A549 (cell line): ENCODE results near the gene ARHGEF28. TPM values are rescaled to one million over a fixed set of nuclear protein-coding genes. Genes with fewer than 3 reads are reported as not detected.

Source experiments
- ATAC-seq, 2 experiments: fragments of 200-7000 bp in 1 of 2; fragments of >200 bp in 1 of 2; cut with Nextera tagmentation in 1 of 2; cut with Tn5 transposase in 1 of 2; 3 replicates each; pipeline versions ENCODE4 v1.8.0 to v1.9.1; 2018 to 2020; ENCODE audit warnings: mild to moderate bottlenecking in 1 of 2, moderate library complexity in 1 of 2
- CTCF ChIA-PET: fragments of 300-600 bp; sonication (Branson Sonifier 250); formaldehyde crosslinking; extraction: SDS; loops from one replicate; lab custom pipeline; 2021; ENCODE audit warnings: antibody characterized with exemption, inconsistent platforms; lab: Yijun Ruan, JAX
- POLR2A ChIA-PET: fragments of 350-600 bp; formaldehyde crosslinking; extraction: SDS; loops from one replicate; lab custom pipeline; 2021; ENCODE audit warnings: antibody characterized with exemption, inconsistent platforms; lab: Yijun Ruan, JAX
- DNase-seq, 2 experiments: peaks; one replicate each; pipeline versions ENCODE4 v3.0.0 to v3.0.0-alpha.2; 2011 to 2016; ENCODE audit warnings: low read depth in 1 of 2, low spot score in 1 of 2
- FAIRE-seq: peaks from 2 replicates; lab custom pipeline; 2011; peaks lifted over from hg19 to GRCh38; lab: Jason Lieb, UNC
- H3K27ac ChIP-seq, 2 experiments: fragments of >200 bp; sonication (Bioruptor Twin); formaldehyde crosslinking; 3 replicates each; pipeline ENCODE4 v1.5.1; 2016 to 2017
- H3K4me1 ChIP-seq: fragments of >200 bp; sonication (Bioruptor Twin); formaldehyde crosslinking; 3 replicates; pipeline ENCODE4 v1.6.1; 2016
- H3K4me2 ChIP-seq: fragments of >200 bp; sonication (Bioruptor Twin); formaldehyde crosslinking; 3 replicates; pipeline ENCODE4 v1.6.1; 2016
- H3K4me3 ChIP-seq: fragments of >200 bp; sonication (Bioruptor Twin); formaldehyde crosslinking; 3 replicates; pipeline ENCODE4 v1.5.1; 2016
- H3K9me3 ChIP-seq: fragments of >200 bp; sonication (Bioruptor Twin); formaldehyde crosslinking; 3 replicates; pipeline ENCODE4 v1.6.1; 2016
- BHLHE40 ChIP-seq: IDR thresholded peaks from 2 replicates; pipeline ENCODE4 v1.6.1; 2012; ENCODE audit warnings: low read depth, low read length, inconsistent platforms
- CHD2 ChIP-seq: fragments of 150-350 bp; IDR thresholded peaks from 2 replicates; pipeline ENCODE4 v1.6.1; 2014; ENCODE audit warnings: low read length; ENCODE audit not compliant: partially characterized antibody
- EHF ChIP-seq: fragments of 250-450 bp; sonication (Bioruptor Pico); IDR thresholded peaks from 2 replicates; pipeline ENCODE4 v1.5.0; 2020; ENCODE audit warnings: mild to moderate bottlenecking
- FOSB ChIP-seq: fragments of 250-450 bp; sonication (Bioruptor Pico); IDR thresholded peaks from 2 replicates; pipeline ENCODE4 v1.5.0; 2020; ENCODE audit warnings: mild to moderate bottlenecking, moderate library complexity
- FOXS1 ChIP-seq: fragments of 250-450 bp; sonication (Bioruptor Pico); IDR thresholded peaks from 2 replicates; pipeline ENCODE4 v1.5.0; 2020; ENCODE audit warnings: mild to moderate bottlenecking, moderate library complexity
- HES2 ChIP-seq: fragments of >200 bp; sonication (Bioruptor Twin); formaldehyde crosslinking; IDR thresholded peaks from 2 replicates; pipeline ENCODE4 v1.6.1; 2016
- HEYL ChIP-seq: fragments of 250-450 bp; sonication (Bioruptor Pico); IDR thresholded peaks from 2 replicates; pipeline ENCODE4 v1.8.0; 2021; ENCODE audit warnings: mild to moderate bottlenecking, moderate library complexity
- KDM1A ChIP-seq: fragments of 200-600 bp; sonication (generic); IDR thresholded peaks from 2 replicates; pipeline ENCODE4 v1.6.1; 2016; ENCODE audit warnings: low read depth, mild to moderate bottlenecking
- MYC ChIP-seq: IDR thresholded peaks from 2 replicates; pipeline ENCODE4 v1.6.1; 2012; ENCODE audit warnings: mild to moderate bottlenecking, inconsistent platforms, low read length, improper control_type of control experiment, borderline replicate concordance
- NPAS2 ChIP-seq: fragments of 250-450 bp; sonication (Bioruptor Pico); IDR thresholded peaks from 2 replicates; pipeline ENCODE4 v1.8.0; 2022; ENCODE audit warnings: mild to moderate bottlenecking, moderate library complexity, borderline replicate concordance
- POLR2AphosphoS2 ChIP-seq: conservative IDR thresholded peaks from 2 replicates; pipeline ENCODE4 v1.6.1; 2012; ENCODE audit warnings: low read length, improper control_type of control experiment, inconsistent platforms
- REST ChIP-seq: fragments of 200-600 bp; sonication (generic); IDR thresholded peaks from 2 replicates; pipeline ENCODE4 v1.6.1; 2016; ENCODE audit warnings: antibody characterized with exemption, mild to moderate bottlenecking, moderate library complexity
- RFX5 ChIP-seq: fragments of 450-650 bp; IDR thresholded peaks from 2 replicates; pipeline ENCODE4 v1.7.1; 2014; ENCODE audit warnings: antibody characterized with exemption, mild to moderate bottlenecking, moderate library complexity
- TFCP2L1 ChIP-seq: fragments of 250-450 bp; sonication (Bioruptor Pico); IDR thresholded peaks from 2 replicates; pipeline ENCODE4 v1.5.0; 2021; ENCODE audit warnings: mild to moderate bottlenecking
- ZFP36 ChIP-seq: fragments of 450-650 bp; IDR thresholded peaks from 2 replicates; pipeline ENCODE4 v1.6.1; 2014; ENCODE audit warnings: borderline replicate concordance; ENCODE audit not compliant: partially characterized antibody
- WGBS: methylation state at CpG from one replicate; pipeline ENCODE4 v1.1.6; 2017; ENCODE audit errors: missing lambda C conversion rate; 5-methylcytosine and 5-hydroxymethylcytosine counted together
- polyA plus RNA-seq, 4 experiments: library from polyadenylated mRNA; depleted of rRNA in 3 of 4; stranded (reverse); fragments of >200 nt; fragmentation: RNase III in 1 of 4; extraction: RNeasy Plus Mini Kit Qiagen cat#74134 plus additional on column Dnase treatment in 1 of 4; gene quantifications; 2 replicates in 3 of 4; 3 replicates in 1 of 4; pipeline ENCODE4 v1.2.3, GENCODE V29; 2011 to 2017
- TF ChIP-seq, protein P1 (sequence below): IDR thresholded peaks from 2 replicates; pipeline ENCODE4 v1.6.1; 2012

ARHGEF28 gene
- polyA plus RNA-seq, 2 of the 4 experiments (the other 2 are of a cell fraction), result 17.0 to 22.3 TPM

- Histone ChIP-seq H3K4me2 (no peak overlapping the region), H3K27ac (no peak overlapping the region), H3K4me1 (no peaks in the 10 kb centered on the region), H3K9me3 (no peaks in the 10 kb centered on the region), H3K4me3 (no peak overlapping the region)
- no peak for DNase-seq
- 81% methylated on average over 1 of the region's 1 CpG for WGBS
- no peak for TF ChIP-seq MYC
- TF ChIP-seq HEYL (CRISPR knock-in tag), result no peak
- TF ChIP-seq FOSB (CRISPR knock-in tag), result no peak
- ChIA-PET POLR2A (no interaction called here), CTCF (interaction anchor here (1.4 kb wide), 1 partner anchor 31 kb away, joined by 5 read pairs; no protein-coding TSS in a partner anchor)
- no peak for ATAC-seq
- no peak for FAIRE-seq
These were observed 351.1 kb downstream of the ARHGEF28 start for GRCh38 chr5:73977146-73977545.

GRCh38 chr5:73979321-73979720 lies 353.3 kb downstream of the ARHGEF28 start:
- H3K4me2 ChIP-seq, result no peak overlapping the region
- no peak overlapping the region for H3K4me3 ChIP-seq
- no peak overlapping the region for H3K27ac ChIP-seq
- no peak for DNase-seq
- no peaks in the 10 kb centered on the region for H3K9me3 ChIP-seq
- H3K4me1 ChIP-seq, result no peaks in the 10 kb centered on the region
- POLR2A ChIA-PET, result no interaction called here
- ATAC-seq, result no peak
- TF ChIP-seq HES2 (no peak), REST (no peak), NPAS2 (no peak), ZFP36 (no peak), RFX5 (no peak), POLR2AphosphoS2 (no peak), CHD2 (no peak), KDM1A (no peak), TFCP2L1 (CRISPR knock-in tag) (no peak)
- TF ChIP-seq, protein P1, sequence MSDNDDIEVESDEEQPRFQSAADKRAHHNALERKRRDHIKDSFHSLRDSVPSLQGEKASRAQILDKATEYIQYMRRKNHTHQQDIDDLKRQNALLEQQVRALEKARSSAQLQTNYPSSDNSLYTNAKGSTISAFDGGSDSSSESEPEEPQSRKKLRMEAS, result no peak
- 43% methylated on average over 3 of the region's 3 CpGs for WGBS
- CTCF ChIA-PET, result interaction anchor here (1.2 kb wide), 2 partner anchors 33 to 77 kb away, joined by 3 to 5 read pairs; no protein-coding TSS in a partner anchor
- FAIRE-seq, result no peak

GRCh38 chr5:73981704-73982103 lies 355.7 kb downstream of the ARHGEF28 start:
- ATAC-seq (no peak), DNase-seq (no peak), FAIRE-seq (no peak)
- WGBS, result 30% methylated on average over 5 of the region's 5 CpGs
- Histone ChIP-seq H3K4me3 (no peak overlapping the region), H3K27ac (no peak overlapping the region), H3K4me2 (no peak overlapping the region), H3K4me1 (no peaks in the 10 kb centered on the region), H3K9me3 (no peaks in the 10 kb centered on the region)
- POLR2A ChIA-PET, result no interaction called here
- CTCF ChIA-PET, result interaction anchor here (1.0 to 1.2 kb wide), 2 partner anchors 10 to 24 kb away, joined by 4 read pairs; no protein-coding TSS in a partner anchor
- TF ChIP-seq FOSB (CRISPR knock-in tag) (no peak), EHF (no peak)

DNA sequence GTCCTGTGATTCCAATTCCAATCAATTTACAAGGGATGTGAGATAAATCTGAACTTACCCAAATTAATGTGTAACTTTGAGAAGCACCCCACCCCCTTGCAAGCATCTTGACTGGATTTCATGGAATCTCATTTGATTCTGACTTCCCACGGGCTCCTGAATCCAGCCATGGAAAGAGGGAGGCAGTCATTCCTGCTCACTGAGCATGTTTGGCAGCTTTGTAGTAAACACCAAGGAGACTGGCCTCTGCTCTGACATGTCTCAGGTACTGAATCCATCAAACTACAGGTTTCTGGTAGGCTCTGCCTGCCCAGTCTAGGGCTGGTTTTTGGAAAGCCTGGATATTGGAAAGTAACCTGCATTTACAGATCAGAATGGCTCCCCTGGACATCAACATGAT lies 357.6 kb downstream of the ARHGEF28 start:
- H3K4me1 ChIP-seq, result no peaks in the 10 kb centered on the region
- ChIA-PET POLR2A (no interaction called here), CTCF (no interaction called here)
- H3K4me3 ChIP-seq, result no peak overlapping the region
- no peak overlapping the region for H3K27ac ChIP-seq
- DNase-seq (no peak), ATAC-seq (no peak), FAIRE-seq (no peak)
- TF ChIP-seq BHLHE40 (no peak), FOXS1 (CRISPR knock-in tag) (no peak)
- TF ChIP-seq, protein P1, result no peak
- no peak overlapping the region for H3K4me2 ChIP-seq
- H3K9me3 ChIP-seq, result no peaks in the 10 kb centered on the region
- 13% methylated on average over 1 of the region's 1 CpG for WGBS
